ENCODE measurements around the gene PIN1. TPM values are rescaled to one million over a fixed set of nuclear protein-coding genes. Genes with fewer than 3 reads are reported as not detected.

Gene PIN1
- total RNA-seq, result 79.8 and 95.5 TPM in 2 replicates

DNA sequence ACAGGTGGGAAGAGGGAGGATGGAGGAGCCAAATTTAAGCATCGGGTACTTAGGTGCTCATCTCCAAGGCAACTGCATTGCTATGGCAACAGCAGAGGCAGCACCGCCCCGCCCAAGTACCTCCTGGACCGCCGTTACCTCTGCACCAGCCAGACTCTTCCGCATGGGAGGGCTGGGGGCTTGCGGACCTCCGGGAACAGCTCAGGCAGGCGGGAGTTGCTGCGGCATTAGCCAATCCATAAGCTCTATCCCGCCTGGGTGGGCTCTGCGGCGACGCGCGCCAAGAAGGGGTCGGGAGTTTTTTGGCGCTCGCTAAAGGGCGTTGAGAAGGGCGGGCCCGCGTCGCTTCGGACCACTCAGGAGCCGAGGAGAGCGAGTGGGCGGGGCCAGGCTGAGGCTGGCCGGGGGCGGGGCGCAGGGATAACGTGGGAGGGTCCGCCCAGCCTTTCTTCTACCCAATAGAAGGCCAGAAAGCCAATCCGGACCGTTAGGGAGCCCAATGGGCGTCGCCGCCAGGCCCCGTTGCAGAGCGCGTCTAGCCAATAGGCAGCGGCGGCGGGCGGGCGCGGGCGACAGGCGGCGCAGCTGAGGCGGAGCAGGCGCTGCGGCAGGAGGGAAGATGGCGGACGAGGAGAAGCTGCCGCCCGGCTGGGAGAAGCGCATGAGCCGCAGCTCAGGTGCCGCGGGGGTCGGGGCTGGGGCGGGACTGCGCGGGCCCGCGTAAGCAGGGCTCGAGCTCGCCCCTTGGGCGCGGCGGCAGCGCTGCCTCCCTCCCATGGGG lies at the start of gene PIN1:
Gene PIN1, plus strand, starts transcription at position 593 of the 781 bp plus-strand sequence. Its CDS starts 27 bp downstream, at position 620.

GRCh38 chr19:9818734-9819595 lies 16.2 kb upstream of the PIN1 start, which contains the start of gene FBXL12:
FBXL12 (minus strand) TSS chr19:9819079; CDS start chr19:9818813, 266 bp downstream.

GRCh38 chr19:9827289-9828238 lies 7.6 kb upstream of the PIN1 start, which contains the start of gene UBL5:
UBL5 (plus strand) TSS chr19:9827918; CDS start chr19:9828338, 420 bp downstream.

Other genes with a start within 250 kb of the PIN1 start
- gene ZNF561, start 214.1 kb upstream of the PIN1 start, total RNA-seq, result 43.0 and 68.2 TPM in 2 replicates
- 12.6 and 28.4 TPM in 2 replicates for gene ZNF562, start 160.2 kb upstream of the PIN1 start, total RNA-seq
- gene ZNF846, start 66.6 kb upstream of the PIN1 start, total RNA-seq, result 17.0 and 18.5 TPM in 2 replicates
- 13.1 and 13.6 TPM in 2 replicates for gene FBXL12, start 16.2 kb upstream of the PIN1 start, total RNA-seq
- gene UBL5, start 7.4 kb upstream of the PIN1 start, total RNA-seq, result 222 and 285 TPM in 2 replicates
- gene OLFM2, start 101.2 kb downstream of the PIN1 start, total RNA-seq, result 2.8 and 3.2 TPM in 2 replicates
- 1.6 and 1.7 TPM in 2 replicates for gene COL5A3, start 175.2 kb downstream of the PIN1 start, total RNA-seq
- gene RDH8, start 178.2 kb downstream of the PIN1 start, total RNA-seq, result not detected in 2 replicates